H4 (cell line): ENCODE data around the gene NOS1. TPM values are rescaled to one million over a fixed set of nuclear protein-coding genes. Genes with fewer than 3 reads are reported as not detected.
"Not testable (repeated sequence)": the region's sequence is repeated elsewhere in the genome, so short reads cannot be mapped to it uniquely, and the experiment has no call there.

Experiments used
- DNase-seq: peaks from one replicate; pipeline ENCODE4 v3.0.0-alpha.2; 2015; ENCODE audit warnings: low spot score
- total RNA-seq: library from RNA; depleted of rRNA; stranded (reverse); fragments of >200 nt; shearing (Covaris generic); gene quantifications from 2 replicates; pipeline ENCODE4 v1.2.3, GENCODE V29; 2014

NOS1 gene
- total RNA-seq, 1 experiment from 2014 or later: not detected

- no peak for DNase-seq
These were observed 88.7 kb downstream of the NOS1 start for GRCh38 chr12:117272690-117273089.

- no peak for DNase-seq
These were observed 98.7 kb downstream of the NOS1 start for GRCh38 chr12:117262749-117263148.

- DNase-seq: no peak
These were observed 100.2 kb downstream of the NOS1 start for GRCh38 chr12:117261247-117261646.

- no peak for DNase-seq
These were observed 106.0 kb downstream of the NOS1 start for GRCh38 chr12:117255386-117255785.

GRCh38 chr12:117243488-117243887 is 117.9 kb downstream of the NOS1 start:
- DNase-seq: no peak

GRCh38 chr12:117241697-117242096 is 119.7 kb downstream of the NOS1 start:
- DNase-seq: no peak

GRCh38 chr12:117240081-117240755 is 121.2 kb downstream of the NOS1 start:
- no peak for DNase-seq

- no peak for DNase-seq
These were observed 124.9 kb downstream of the NOS1 start for GRCh38 chr12:117236456-117237001.

GRCh38 chr12:117235261-117235660 is 126.2 kb downstream of the NOS1 start:
- no peak for DNase-seq

- no peak for DNase-seq
These were observed 127.0 kb downstream of the NOS1 start for GRCh38 chr12:117234441-117234840.

GRCh38 chr12:117231750-117232149 is 129.7 kb downstream of the NOS1 start:
- DNase-seq: no peak

GRCh38 chr12:117228239-117228638 is 133.2 kb downstream of the NOS1 start:
- DNase-seq: peak; percentile 12

GRCh38 chr12:117227000-117227653 is 134.3 kb downstream of the NOS1 start:
- DNase-seq: no peak

GRCh38 chr12:117226505-117226904 is 134.9 kb downstream of the NOS1 start:
- no peak for DNase-seq

- no peak for DNase-seq
These were observed 136.2 kb downstream of the NOS1 start for GRCh38 chr12:117225179-117225578.

- not testable (repeated sequence) for DNase-seq
These were observed 140.5 kb downstream of the NOS1 start for GRCh38 chr12:117220947-117221346.

- no peak for DNase-seq
These were observed 143.3 kb downstream of the NOS1 start for GRCh38 chr12:117218149-117218548.

GRCh38 chr12:117216686-117217085 is 144.7 kb downstream of the NOS1 start:
- no peak for DNase-seq

GRCh38 chr12:117214797-117215196 is 146.6 kb downstream of the NOS1 start:
- no peak for DNase-seq

- DNase-seq: no peak
These were observed 148.1 kb downstream of the NOS1 start for GRCh38 chr12:117213295-117213808.

GRCh38 chr12:117212563-117213190 is 148.7 kb downstream of the NOS1 start:
- peak; percentile 69 for DNase-seq

GRCh38 chr12:117210266-117210918 is 151.0 kb downstream of the NOS1 start:
- no peak for DNase-seq
